Activated CD4-positive, alpha-beta T cell treated with anti-CD3 and anti-CD28 coated beads, Interleukin-2, amount 50 U/mL, for 24 hours (primary cell): ENCODE data around the gene OMP.

Experiments used
- DNase-seq, 2 donors: peaks; one replicate each; pipeline ENCODE4 v3.0.0-alpha.2; 2020; ENCODE audit warnings: low read depth in 1 of 2, low spot score in 1 of 2

The OMP gene

GRCh38 chr11:77069336-77069968 is 33.2 kb upstream of the OMP start:
- DNase-seq: no peak

DNA sequence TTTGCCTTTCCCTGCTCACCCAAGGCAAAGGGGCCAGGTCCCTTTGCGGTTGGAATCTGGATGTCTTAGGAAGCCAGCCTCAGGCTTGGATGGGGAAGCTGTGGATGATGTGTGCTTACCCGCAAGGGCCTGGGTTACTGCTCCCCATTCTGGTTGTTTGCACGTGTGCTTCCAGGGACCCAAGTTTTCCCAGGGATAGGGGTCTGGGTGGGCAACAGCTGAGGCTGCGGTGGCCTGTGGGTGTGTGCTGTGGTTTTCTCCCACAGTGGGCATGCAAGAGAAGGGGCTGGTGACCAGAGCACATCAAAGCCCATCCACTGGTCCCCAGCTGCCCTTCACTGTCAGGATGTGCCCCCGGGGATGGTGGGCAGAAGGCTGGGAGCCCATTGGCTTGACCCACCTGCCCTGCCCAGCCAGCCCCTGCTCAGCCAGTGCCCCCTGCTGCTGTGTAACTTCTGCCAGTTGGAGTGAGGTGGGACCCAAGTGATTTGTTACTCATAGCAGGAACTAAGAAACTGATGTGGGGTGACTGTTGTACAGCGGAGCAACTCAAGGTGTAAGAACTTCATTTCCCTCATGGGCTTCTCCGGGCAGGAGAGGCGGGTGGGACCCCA is 32.6 kb upstream of the OMP start:
- no peak for DNase-seq

DNA sequence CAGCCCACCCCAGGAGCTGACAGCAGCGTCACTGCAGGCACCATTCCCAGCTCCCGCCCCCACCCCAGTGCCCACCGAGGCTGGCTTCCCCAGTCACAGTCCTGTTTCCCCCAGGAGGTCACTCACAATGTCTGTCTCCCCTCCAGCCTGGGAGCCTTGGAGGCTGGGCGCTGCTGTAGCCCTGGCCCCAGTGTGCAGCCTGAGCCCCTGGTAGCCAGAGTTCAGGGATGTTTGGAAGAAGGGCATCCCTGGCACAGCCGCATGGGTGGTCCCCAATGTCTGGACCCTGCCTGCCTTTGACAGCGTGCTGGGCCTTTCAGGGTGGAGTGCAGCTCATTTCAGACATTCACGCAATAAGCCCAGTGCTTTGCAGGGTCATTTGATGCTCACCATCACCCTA is 31.6 kb upstream of the OMP start:
- DNase-seq: no peak

DNA sequence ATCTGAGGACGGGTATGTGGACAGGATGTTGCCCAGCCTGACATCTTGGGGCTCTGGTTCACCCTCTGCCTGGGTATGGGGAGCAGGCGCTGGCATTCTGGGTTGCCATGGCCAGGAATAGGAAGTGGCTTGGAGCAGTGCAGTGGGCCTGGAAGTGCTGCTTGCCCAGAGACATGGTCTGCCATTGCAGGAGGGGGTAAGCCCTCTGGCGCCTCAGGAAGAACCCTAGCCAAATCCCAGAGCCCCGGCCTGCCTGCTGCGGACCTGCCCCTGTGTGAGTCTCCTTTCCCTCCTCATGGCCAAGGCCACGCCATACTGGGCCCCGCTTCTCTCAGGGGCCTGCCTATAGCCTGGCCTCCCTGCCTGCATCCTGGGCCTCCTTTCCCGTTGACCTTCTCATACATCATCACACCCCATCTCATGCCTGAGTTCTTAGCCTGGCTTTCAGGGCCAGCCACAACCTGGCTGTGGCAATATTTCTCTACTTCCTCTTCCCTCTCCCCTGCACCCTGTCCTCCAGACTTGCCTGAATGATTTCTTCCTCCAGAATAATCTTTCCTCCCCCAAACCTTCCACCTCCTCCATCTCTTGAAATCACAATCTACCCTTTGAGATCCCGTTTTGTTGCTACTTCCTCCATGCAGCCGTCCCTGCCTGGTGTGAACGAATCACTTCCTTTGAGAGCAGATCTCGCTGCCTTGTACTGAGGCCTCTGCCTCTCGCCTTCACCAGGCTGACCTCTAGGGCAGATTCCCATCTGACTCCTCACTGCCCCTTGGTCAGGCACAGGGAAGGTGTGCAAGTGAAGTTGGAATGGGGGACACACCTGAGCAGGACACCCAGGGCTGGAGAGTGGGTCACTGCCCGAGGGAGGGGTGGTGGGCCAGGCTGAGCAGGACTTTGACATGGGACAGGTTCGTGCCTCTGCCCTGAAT is 30.7 kb upstream of the OMP start:
- DNase-seq: no peak

DNA sequence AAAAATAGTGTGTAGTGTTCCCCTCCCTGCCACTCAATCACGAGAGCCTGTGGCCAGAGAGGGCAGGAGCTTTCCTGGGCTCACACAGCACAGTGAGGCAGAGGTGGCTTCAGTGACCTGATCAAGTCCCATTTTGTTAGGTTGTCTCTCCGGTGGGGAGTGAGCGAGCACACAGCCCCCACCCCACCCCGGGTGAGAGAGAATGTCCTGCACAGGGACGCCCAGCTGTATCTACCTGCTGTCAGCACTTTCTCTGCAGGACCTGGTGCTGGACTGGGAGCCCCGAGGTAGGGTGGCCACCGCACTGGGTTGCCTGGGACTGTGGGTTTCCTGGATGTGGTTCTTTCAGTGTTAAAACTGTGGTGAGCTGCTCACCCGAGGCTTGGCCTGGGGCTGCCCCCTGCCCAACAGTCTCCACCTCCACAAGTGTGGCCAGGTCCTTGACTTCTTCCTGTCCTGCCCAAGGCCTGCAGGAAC is 29.8 kb upstream of the OMP start:
- DNase-seq: no peak

DNA sequence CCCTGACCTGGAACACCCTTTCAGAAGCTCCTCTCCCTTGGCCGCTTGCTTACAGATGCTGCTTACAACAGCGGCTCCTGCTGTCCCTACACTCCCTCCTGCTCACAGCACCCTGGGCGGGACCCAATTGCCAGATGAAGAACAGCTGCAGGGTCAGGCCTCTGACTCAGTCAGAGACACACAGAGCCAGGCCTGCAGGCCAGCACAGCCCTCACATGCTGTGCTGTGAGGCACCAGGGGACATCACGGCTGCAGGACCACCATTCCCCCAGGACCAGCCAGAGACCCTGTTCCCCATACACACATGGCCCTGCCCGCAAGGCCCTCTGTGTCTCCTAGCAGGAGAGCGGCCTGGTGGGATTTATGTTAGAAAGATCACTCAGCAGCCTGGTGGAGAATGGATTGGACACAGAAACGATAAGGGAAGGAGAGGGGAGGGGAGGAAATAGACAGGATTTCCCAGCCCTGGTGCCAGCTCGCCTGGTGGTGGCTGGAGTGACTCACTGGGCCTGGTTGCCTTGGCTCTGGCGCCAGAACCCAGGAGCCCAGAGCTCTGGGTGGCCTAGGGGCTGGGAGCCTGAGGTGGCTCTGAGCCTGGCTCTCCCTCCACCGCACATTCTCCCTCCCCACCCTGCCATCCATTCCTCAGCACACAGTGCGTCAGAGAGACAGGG is 29.2 kb upstream of the OMP start:
- no peak for DNase-seq

- no peak for DNase-seq
These were observed 28.4 kb upstream of the OMP start for GRCh38 chr11:77074205-77074604.

DNA sequence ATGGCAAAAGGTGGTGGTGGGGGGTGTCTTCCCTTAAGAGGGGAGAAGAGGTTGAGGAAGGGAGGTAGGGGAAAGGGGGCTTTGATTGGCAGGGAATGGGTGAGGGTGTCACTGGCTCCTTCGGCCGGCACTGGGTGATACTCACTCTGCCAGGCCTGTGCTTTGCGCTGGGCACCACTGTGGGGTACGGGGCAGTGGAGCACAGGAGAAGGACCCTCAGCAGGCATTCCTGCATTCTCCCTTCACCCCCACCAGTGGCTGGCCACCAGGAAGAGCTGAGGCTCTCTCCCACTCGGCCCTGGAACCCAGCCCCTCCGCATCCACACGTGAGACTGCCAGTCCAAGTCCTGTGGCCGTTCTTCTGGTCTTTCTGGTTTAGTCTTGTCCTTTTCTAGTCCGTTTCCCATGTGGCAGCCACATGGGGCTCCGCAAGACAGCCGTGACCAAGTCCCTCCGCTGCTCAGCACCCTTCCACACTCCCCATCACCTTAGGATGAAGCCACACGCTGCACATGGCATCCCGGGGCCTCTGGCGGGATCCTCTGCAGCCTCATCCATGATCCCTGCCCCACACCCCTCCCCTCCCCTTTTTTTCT is 27.9 kb upstream of the OMP start:
- no peak for DNase-seq

GRCh38 chr11:77075425-77075905 is 27.2 kb upstream of the OMP start:
- DNase-seq: no peak

DNA sequence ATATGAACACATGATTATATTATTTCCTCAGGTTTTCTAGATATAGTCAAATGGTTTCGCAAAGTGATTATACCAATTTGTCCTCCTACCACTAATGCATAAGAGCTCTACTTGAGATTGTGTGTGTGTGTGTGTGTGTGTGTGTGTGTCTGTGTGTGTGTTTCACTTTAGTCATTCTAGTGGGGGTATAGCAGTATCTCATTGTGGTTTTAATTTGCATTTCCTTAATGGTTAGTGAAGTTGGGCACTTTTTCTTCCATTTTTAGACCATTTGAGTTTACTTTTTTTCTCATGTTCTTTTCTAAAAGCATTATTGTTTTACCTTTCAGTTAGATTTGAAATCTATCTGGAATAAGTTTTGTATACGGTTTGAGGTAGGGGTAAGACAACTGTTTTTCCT is 23.0 kb upstream of the OMP start:
- no peak for DNase-seq

GRCh38 chr11:77080643-77081210 is 21.9 kb upstream of the OMP start:
- no peak for DNase-seq

DNA sequence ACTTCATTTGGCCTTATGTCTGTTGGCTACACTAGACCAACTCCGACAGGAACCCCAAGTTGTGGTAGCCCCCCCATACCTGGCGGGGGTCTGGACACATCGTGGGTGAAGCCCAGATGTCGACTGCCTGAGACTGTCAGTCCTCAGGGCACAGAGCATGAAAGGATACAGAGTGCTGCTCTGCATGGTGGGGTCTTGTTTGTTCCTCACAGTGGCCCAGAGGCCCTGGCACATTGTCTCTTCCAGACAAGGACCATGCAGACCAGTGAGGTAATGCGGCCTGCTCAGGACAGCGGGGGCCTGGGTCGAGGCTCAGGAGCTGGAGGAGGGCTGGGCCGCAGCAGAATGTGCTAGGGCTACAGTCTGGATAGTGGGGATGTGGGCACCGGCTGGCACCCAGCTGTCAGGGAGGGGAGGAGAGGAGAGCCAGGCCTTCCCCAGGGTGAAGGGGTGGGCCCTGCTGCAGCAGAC is 21.2 kb upstream of the OMP start:
- no peak for DNase-seq

DNA sequence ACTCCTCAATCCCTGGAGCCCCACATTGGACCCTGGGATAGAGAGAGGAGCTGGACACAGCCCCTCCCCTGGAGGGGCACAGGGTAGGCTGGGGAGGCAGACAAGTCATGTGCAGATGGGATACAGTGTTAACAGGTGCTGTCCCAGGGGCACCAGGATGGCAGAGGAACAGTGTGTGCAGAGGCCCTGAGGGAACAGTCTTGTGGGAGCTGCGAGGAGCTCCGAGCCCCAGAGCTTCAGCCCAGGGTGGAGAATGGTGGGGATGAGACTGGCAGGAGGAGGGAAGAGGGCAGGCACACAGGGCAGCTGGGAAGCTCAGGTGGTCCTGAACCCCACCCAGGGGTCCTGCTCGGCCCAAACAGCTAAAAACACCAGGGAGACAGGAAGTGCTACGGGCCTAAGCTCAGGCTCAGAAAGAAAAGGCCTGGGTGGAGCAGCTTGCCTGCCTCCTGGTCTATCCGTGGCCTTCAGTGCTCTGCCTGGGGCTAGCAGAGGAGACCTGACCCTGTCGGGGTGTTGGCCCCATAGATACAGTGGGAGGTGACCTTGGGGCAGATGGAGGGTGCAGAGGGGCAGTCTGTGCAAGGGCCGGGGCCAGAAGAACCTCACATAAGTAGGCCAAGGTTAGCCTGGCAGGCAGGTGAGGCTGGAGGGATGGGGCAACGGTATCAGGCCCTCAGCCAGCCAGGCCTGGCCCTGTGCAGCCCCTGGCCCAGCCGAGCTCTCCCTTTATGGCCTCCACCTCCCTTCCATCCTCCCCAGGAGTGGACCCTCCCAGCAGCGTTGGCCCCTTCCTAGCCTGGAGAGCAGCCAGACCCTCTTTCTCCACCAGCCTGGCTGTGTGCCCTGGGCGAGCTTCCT is 20.4 kb upstream of the OMP start:
- no peak for DNase-seq

DNA sequence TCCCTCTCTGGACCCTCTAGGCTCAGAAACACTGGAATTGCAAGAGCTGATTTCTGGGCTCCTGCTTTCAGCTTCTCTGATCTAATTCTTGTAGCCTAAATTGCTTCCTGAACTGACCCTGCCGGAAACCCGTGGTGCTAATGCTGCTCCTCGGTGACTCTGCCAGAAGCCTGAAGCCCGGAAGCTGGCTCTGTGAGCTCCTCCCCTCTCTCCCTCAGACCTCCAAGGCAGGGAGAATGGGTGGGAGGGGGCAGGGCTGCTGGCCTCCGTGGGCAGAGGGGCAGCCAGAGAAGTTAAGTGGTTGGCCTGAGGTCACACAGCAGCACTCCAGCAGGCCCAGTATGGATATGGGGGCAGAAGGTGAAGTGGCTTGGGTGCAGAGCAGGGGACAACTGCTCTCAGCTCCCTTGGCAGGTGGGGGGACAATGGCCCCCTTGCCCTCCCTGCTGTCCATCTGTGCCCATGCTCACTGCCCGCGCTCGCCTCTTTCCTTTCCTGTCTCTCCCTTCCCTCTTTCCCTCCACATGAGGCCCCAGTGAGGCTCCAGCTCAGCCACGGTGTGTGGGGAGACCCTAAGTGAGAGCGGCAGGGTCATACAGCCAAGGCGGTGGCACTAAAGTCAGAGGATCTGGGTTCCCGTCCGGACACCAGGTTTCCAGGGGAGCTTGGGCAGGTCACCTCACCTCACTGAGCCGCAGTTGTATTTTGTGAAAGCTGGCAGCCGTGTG is 19.6 kb upstream of the OMP start:
- peak; percentile 19 to 26 for DNase-seq

DNA sequence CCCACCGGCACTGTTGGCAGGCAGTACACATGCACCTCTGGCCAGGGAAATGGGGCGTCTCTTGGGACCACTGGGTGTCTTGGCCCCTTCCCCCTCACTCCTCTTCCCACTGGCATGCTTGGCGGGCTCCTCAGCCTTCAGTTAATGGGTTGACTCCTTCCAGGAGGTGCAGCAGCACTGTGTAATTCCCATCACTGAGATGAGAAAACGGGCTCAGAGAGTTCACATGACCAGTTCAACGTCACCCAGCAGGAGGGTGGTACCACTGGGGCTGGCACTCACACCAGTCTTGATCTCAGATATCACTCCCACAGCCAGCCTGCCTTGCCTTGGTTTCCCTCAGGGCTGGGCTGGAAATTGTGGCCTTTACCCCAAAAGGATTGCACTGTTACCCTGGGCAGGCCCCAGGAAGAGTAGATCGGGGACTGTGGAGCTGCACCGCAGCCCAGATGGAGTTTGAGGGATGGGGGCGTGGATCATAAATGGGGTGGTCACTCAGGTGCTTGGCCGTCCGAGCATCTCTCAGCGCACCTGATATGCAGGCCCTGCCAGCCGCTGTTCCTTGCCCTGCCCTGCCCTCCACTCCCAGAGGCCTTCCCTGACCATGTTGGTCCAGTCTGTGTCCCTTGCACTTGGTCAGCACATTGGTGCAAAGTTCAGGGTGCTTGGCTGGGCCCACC is 18.9 kb upstream of the OMP start:
- DNase-seq: no peak

- no peak for DNase-seq
These were observed 18.0 kb upstream of the OMP start for GRCh38 chr11:77084581-77085191.

DNA sequence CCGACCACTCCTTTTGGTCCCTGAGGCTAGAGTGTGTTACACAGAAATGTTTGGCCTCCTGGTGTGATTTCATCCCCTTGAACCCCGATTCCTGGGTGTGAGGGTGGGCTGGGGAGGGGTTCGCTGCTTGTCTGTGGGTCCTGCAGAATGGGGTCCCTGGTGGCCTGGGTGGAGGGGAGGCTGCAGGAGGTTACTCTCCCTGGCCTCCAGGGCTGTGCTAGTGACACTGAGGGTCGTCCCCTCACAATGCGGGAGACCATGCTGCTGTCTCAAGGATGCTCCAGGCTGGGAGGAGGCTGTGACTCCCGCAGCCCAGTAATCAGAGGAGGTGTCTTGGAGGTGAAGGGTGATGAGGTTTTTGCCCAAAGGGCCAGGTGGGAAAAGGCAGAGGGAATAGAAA is 17.0 kb upstream of the OMP start:
- no peak for DNase-seq
